ENCODE results near the gene XNDC1N.

Gene XNDC1N

DNA sequence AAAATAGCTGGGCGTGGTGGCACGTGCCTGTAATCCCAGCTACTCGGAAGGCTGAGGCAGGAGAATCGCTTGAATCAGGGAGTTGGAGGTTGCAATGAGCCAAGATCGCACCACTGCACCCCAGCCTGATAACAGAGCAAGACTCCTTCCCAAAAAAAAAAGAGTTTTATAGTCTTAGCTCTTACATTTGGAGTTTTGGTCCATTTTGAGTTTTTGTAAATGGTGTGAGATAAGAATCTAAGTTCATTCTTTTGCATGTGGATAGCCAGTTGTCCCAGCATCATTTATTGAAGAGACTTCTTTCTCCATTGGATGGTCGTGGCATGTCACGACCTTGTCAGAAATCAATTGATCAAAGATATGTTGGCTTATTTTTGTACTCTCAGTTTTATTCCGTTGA lies 35.1 kb upstream of the XNDC1N start:
- DNase-seq (ENCODE audit: low read depth), result no peak
- H3K4me3 ChIP-seq (ENCODE audit: low read depth, low read length), result no peak overlapping the region
- TF ChIP-seq, protein P1, sequence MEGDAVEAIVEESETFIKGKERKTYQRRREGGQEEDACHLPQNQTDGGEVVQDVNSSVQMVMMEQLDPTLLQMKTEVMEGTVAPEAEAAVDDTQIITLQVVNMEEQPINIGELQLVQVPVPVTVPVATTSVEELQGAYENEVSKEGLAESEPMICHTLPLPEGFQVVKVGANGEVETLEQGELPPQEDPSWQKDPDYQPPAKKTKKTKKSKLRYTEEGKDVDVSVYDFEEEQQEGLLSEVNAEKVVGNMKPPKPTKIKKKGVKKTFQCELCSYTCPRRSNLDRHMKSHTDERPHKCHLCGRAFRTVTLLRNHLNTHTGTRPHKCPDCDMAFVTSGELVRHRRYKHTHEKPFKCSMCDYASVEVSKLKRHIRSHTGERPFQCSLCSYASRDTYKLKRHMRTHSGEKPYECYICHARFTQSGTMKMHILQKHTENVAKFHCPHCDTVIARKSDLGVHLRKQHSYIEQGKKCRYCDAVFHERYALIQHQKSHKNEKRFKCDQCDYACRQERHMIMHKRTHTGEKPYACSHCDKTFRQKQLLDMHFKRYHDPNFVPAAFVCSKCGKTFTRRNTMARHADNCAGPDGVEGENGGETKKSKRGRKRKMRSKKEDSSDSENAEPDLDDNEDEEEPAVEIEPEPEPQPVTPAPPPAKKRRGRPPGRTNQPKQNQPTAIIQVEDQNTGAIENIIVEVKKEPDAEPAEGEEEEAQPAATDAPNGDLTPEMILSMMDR (IDR thresholded peaks at IDR 0.05; ENCODE audit: insufficient read depth, low read depth, low read length, missing control alignments), result no peak

DNA sequence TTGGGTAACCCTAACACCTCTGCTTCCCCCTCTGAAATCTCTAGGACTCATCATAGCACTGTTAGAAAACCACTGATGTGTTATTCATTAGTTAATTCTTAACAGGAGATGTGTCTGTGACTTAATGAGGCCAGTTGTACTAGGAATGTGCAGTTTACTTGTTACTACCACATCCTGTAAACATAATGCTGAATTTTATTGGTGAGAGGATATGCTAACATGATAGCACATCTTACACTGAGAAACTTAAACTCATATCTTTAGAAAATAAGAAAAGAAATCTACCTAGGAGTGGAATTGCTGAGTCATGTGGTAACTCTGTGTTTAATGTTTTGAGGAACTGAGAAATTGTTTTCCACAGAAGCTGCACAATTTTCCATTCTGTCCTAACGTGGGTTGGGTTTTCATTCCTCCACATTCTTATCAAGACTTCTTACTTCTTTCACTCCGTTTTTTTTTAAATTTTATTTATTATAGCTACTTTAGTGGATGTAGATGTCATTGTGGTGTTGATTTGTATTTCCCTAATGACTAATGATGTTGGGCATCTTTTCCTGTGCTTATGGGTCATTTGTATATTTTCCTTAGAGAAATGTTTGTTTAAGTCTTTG lies 34.1 kb upstream of the XNDC1N start:
- TF ChIP-seq, protein P1 (IDR thresholded peaks at IDR 0.05; ENCODE audit: insufficient read depth, low read depth, low read length, missing control alignments), result no peak
- peak; percentile 30 for DNase-seq (ENCODE audit: low read depth)
- no peak overlapping the region for H3K4me3 ChIP-seq (ENCODE audit: low read depth, low read length)

DNA sequence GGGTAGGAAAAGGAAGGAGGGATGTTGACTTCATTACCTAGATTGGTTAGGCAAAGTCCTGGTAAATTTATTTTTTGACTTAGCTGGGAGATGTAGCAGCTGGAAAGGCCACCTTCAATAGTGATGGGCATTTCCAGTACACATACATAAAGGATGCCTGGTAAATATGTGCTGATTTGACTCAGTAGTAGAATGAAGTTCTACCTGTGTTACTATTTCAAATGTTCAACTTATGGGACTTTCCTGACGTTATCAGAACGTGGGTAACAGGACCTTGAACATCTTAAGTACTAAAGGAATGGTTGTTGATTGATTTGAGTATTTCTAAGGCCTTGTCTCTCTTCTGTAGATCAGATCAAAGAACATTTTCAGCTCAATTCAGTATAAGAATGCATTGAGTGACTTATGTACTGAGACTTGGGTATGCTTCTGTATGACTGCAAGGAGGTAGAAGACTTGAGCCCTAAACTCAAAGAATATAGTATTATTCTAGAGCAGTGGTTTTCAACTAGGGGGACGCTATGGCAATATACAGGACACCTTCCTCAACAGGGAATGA lies 27.6 kb upstream of the XNDC1N start:
- H3K4me3 ChIP-seq (ENCODE audit: low read depth, low read length), result no peak overlapping the region
- no peak for DNase-seq (ENCODE audit: low read depth)
- TF ChIP-seq, protein P1 (IDR thresholded peaks at IDR 0.05; ENCODE audit: insufficient read depth, low read depth, low read length, missing control alignments), result no peak

DNA sequence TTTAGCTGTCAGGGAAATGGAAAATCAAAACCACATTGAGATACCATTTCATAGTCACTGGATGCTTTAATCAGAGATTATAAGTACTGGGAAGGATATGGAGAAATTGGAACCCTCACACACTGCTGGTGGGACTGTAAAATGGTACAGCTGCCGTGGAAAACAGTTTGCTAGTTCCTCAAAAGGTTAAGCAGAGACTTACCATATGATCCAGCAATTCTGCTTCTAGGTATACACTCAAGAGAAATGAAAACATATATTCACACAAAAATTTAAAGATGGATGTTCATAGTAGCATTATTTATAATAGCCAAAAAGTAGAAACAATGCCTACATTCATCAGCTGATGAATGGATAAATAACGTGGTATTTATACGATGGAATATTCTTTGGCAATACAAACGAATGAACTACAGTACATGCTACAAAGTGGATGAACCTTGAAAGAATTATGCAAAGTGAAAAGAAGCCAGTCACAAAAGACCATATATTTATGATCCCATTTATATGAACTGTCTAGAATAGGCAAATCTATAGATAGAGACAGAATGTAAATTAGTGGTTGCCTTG lies 23.4 kb upstream of the XNDC1N start:
- H3K4me3 ChIP-seq (ENCODE audit: low read depth, low read length), result no peak overlapping the region
- no peak for DNase-seq (ENCODE audit: low read depth)
- TF ChIP-seq, protein P1 (IDR thresholded peaks at IDR 0.05; ENCODE audit: insufficient read depth, low read depth, low read length, missing control alignments), result no peak

DNA sequence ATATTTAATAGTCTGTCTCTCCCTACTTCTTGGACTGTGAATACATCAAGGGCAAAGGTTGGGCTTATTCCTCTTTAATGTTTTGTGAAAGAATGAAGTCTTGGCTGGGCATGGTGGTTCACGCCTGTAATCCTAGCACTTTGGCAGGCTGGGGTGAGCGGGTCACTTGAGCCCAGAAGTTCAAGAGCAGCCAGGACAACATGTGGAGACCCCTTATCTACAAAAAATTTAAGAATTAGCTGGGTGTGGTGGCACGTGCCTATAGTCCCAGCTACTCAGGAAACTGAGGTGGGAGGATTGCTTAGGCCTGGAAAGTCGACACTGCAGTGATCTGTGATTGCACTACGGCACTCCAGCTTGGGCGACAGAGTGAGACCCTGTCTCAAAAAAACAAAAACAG lies 20.6 kb upstream of the XNDC1N start:
- no peak overlapping the region for H3K4me3 ChIP-seq (ENCODE audit: low read depth, low read length)
- DNase-seq (ENCODE audit: low read depth), result no peak
- TF ChIP-seq, protein P1 (IDR thresholded peaks at IDR 0.05; ENCODE audit: insufficient read depth, low read depth, low read length, missing control alignments), result no peak

DNA sequence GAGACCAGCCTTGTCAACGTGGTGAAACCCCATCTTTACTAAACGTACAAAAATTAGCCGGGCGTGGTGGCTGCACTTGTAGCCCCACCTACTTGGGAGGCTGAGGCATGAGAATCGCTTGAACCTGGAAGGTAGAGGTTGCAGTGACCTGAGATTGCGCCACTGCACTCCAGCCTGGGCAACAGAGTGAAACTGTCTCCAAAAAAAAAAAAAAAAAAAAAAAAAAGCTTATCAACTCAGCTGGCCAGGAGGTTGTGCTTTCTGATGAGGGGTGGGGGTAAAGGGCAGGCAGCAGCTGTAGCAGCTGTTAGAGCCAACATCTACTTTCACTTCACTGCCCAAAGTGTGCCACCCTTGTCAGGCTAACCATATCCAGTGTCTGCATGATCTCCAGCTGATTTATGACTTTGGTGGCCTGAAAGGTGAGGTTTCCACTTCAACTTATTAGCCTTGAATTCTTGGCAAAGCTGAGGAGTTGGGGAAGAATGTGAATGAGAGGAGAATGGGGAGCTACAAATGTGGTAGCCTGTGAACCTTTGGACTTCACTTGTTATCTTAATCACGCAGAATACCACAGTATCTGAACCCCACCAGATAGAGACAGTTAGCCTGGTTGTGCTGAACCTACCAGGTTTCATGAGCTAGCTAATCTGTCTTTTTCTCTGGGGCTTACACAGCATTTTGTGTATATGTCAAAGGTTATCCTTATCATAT lies 20.1 kb upstream of the XNDC1N start:
- TF ChIP-seq, protein P1 (IDR thresholded peaks at IDR 0.05; ENCODE audit: insufficient read depth, low read depth, low read length, missing control alignments), result no peak
- no peak for DNase-seq (ENCODE audit: low read depth)
- H3K4me3 ChIP-seq (ENCODE audit: low read depth, low read length), result no peak overlapping the region

Measured in GM12865 (cell line).